GM19035 (cell line): ENCODE results near the gene INF2.

Experiments
- ATAC-seq: cut with Tn5 transposase; IDR thresholded peaks from one replicate; pipeline ENCODE4 v1.9.1; 2021; ENCODE audit not compliant: unreplicated experiment

INF2 gene

GRCh38 chr14:104700747-104701217 is 11.4 kb downstream of the INF2 start:
- no peak for ATAC-seq

GRCh38 chr14:104701383-104702076 is 12.1 kb downstream of the INF2 start:
- ATAC-seq: no peak

GRCh38 chr14:104702106-104702505 is 12.7 kb downstream of the INF2 start:
- no peak for ATAC-seq

GRCh38 chr14:104702673-104703072 is 13.3 kb downstream of the INF2 start:
- ATAC-seq: no peak

- ATAC-seq: no peak
These were observed 13.9 kb downstream of the INF2 start for GRCh38 chr14:104703269-104703668.

GRCh38 chr14:104704252-104704651 is 14.8 kb downstream of the INF2 start:
- ATAC-seq: no peak

GRCh38 chr14:104705340-104706047 is 16.1 kb downstream of the INF2 start:
- ATAC-seq: no peak

GRCh38 chr14:104706733-104707607 is 17.6 kb downstream of the INF2 start:
- ATAC-seq: no peak

GRCh38 chr14:104707608-104708595 is 18.5 kb downstream of the INF2 start:
- no peak for ATAC-seq

GRCh38 chr14:104708606-104709268 is 19.3 kb downstream of the INF2 start:
- ATAC-seq: no peak

GRCh38 chr14:104709387-104710039 is 20.1 kb downstream of the INF2 start:
- no peak for ATAC-seq

GRCh38 chr14:104710071-104710735 is 20.8 kb downstream of the INF2 start:
- ATAC-seq: no peak

- ATAC-seq: no peak
These were observed 23.7 kb downstream of the INF2 start for GRCh38 chr14:104712881-104713734.

GRCh38 chr14:104714066-104714465 is 24.6 kb downstream of the INF2 start:
- ATAC-seq: no peak

- no peak for ATAC-seq
These were observed 25.3 kb downstream of the INF2 start for GRCh38 chr14:104714681-104715080.

GRCh38 chr14:104715416-104715815 is 26.0 kb downstream of the INF2 start:
- ATAC-seq: no peak

- ATAC-seq: no peak
These were observed 26.5 kb downstream of the INF2 start for GRCh38 chr14:104715871-104716270.

GRCh38 chr14:104717137-104717536 is 27.7 kb downstream of the INF2 start:
- no peak for ATAC-seq
